Heart left ventricle (tissue), 16 donors: ENCODE results near the gene PTK6. TPM values are rescaled to one million over a fixed set of nuclear protein-coding genes. Genes with fewer than 3 reads are reported as not detected.

ENCODE experiments used
- ATAC-seq, 4 donors: fragments of 200-7000 bp; cut with Tn5 transposase; one replicate each; pipeline ENCODE4 v1.9.1; 2020 to 2022; ENCODE audit warnings: moderate library complexity in 4 of 4, mild to moderate bottlenecking in 3 of 4, moderate number of reproducible peaks in 1 of 4
- DNase-seq, 5 donors: peaks; one replicate each; pipeline ENCODE4 v3.0.0-alpha.2; 2020
- H3K27ac ChIP-seq, 12 donors: fragments of 200-600 bp; sonication (generic) in 4 of 12; one replicate each; pipeline versions ENCODE4 v1.5.0 to v1.8.0; 2016 to 2022; ENCODE audit warnings: mild to moderate bottlenecking in 2 of 12
- H3K27me3 ChIP-seq, 9 donors: fragments of 200-600 bp; sonication (generic) in 2 of 9; one replicate each; pipeline versions ENCODE4 v1.5.1 to v1.8.0; 2016 to 2022; ENCODE audit warnings: mild to moderate bottlenecking in 3 of 9
- H3K36me3 ChIP-seq, 9 donors: fragments of 200-600 bp; sonication (generic) in 2 of 9; one replicate each; pipeline versions ENCODE4 v1.5.0 to v1.8.0; 2018 to 2022; ENCODE audit warnings: mild to moderate bottlenecking in 2 of 9
- H3K4me1 ChIP-seq, 12 donors: fragments of 200-600 bp; sonication (generic) in 4 of 12; one replicate each; pipeline versions ENCODE4 v1.5.0 to v1.8.0; 2016 to 2022; ENCODE audit warnings: mild to moderate bottlenecking in 3 of 12
- H3K4me3 ChIP-seq, 12 donors: fragments of 200-600 bp; sonication (generic) in 4 of 12; one replicate each; pipeline versions ENCODE4 v1.5.0 to v1.8.0; 2017 to 2022; ENCODE audit warnings: mild to moderate bottlenecking in 9 of 12, moderate library complexity in 4 of 12
- H3K9me3 ChIP-seq, 12 donors: fragments of 200-600 bp; sonication (generic) in 4 of 12; one replicate each; pipeline versions ENCODE4 v1.5.0 to v1.8.0; 2016 to 2022; ENCODE audit warnings: mild to moderate bottlenecking in 1 of 12
- POLR2A ChIP-seq, 2 donors: fragments of 450-650 bp; IDR thresholded peaks; one replicate each; pipeline ENCODE4 v1.6.1; 2017; ENCODE audit warnings: antibody characterized with exemption in 2 of 2, mild to moderate bottlenecking in 2 of 2, moderate library complexity in 2 of 2
- WGBS, 4 donors: extraction: QIAGEN DNeasy Blood & Tissue Kit in 2 of 4; methylation state at CpG; one replicate each; pipeline versions ENCODE4 v1.1.5 to v1.1.7; 2013 to 2018; 5-methylcytosine and 5-hydroxymethylcytosine counted together
- intact Hi-C, 10 donors: fragments of 100-400 bp; cut with DNase I; formaldehyde crosslinking; loops; one replicate each; pipeline versions ENCODE4 v1.11.1 to v1.14.2; 2022
- polyA plus RNA-seq, 2 donors: library from polyadenylated mRNA; stranded (reverse); fragments of 200-250 nt; gene quantifications; one replicate each; pipeline ENCODE4 v1.2.3, GENCODE V29; 2013
- total RNA-seq, 9 donors: library from RNA; depleted of rRNA in 2 of 9; stranded (reverse); fragments of >200 nt in 2 of 9; fragmentation: NEBNext Ultra II Directional in 3 of 9; extraction: Animal tissue kit (Norgen Biotek cat#: 25700) in 3 of 9; gene quantifications; one replicate each; pipeline versions ENCODE4 v1.1.0 to v1.2.4, GENCODE V29; 2016 to 2023
- TF ChIP-seq, protein P1 (sequence below), 12 donors: fragments of 200-600 bp; sonication (generic) in 4 of 12; IDR thresholded peaks; one replicate each; pipeline versions ENCODE4 v1.5.0 to v1.8.0; 2018 to 2022; ENCODE audit warnings: antibody characterized with exemption in 12 of 12, mild to moderate bottlenecking in 5 of 12
- donor health status: ischemic (EF 13 %, LVEDD 7.1; RV severe dilation, severe dysfunction).
- donor health status: healthy with polysubstance abuse.
- donor health status: DM: no; HTN: yes; CAD: no.
- donor health status: DM: no; HTN: no; CAD: no.
- donor health status: ischemic (EF 25% LVEDD 6.9; RV normal size, moderate dysfunction).
- donor health status: ischemic (EF 25% LVEDD 5.7; RV mildly dilated, moderate dysfunction).
- donor health status: healthy.
- donor health status: DM: yes; HTN: yes; CAD: no.
- donor health status: ischemic (EF 35%, LVEDD 5.7; RV mildly dilated, moderate dysfunction).
- donor health status: nonischemic (EF 11% LVEDD 7.7; RV severe dilation, severe dysfunction).
- donor health status: DM: yes; HTN: yes; CAD: no.
- donor health status: PGD.
- donor health status: ischemic (EF 29% LVEDD 5.4; RV normal size, mild dysfunction).
- donor health status: nonischemic (EF 23%, LVEDD 6.1; RV moderate dilation, normal function).

PTK6 gene
- total and polyA plus RNA-seq, 11 donors = 0.04 to 0.29 (median 0.12) TPM; not detected in 7

DNA sequence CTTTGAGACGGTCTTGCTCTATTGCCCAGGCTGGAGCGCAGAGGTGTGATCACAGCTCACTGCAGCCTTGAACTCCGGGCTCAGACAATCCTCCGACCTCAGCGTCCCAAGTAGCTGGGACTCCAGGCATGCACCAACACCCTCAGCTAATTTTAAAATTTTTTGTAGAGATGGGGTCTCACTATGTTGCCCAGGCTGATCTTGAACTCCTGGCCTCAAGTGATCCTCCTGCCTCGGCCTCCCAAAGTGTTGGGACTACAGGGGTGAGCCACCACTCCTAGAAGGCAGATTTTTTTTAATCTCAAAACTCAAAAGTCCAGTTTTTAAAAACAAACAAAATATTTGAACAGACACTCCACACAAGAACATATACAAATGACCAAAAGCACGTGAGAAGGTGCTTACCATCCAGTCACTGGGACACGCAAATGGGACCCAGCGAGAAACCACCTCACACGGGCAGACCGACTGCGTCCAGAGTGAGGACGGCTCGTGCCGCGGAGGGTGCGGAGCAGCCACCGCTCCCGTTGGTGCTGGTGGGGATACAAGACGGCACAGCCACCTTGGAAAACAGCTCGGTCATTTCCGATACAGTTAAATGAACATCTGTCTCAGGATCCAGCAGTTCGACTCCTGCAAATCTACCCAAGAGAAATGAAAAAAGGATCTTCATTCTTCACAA lies 45.3 kb upstream of the PTK6 start:
- DNase-seq = peak in 2 of 5 donors; percentile 11 to 37
- Histone ChIP-seq H3K4me1 (peaks cover 0 to 3% (median 0%) of the 10 kb centered on the region in 12 donors), H3K4me3 (peak overlapping the region in 1 of 12 donors; percentile 28), H3K27ac (peak overlapping the region in 1 of 12 donors; percentile 9), H3K27me3 (peaks cover 0 to 8% (median 0%) of the 10 kb centered on the region in 9 donors), H3K9me3 (no peaks in the 10 kb centered on the region), H3K36me3 (peaks cover 0 to 6% (median 0%) of the 10 kb centered on the region in 9 donors)
- TF ChIP-seq POLR2A (IDR thresholded peaks at IDR 0.05) = no peak
- TF ChIP-seq, protein P1, sequence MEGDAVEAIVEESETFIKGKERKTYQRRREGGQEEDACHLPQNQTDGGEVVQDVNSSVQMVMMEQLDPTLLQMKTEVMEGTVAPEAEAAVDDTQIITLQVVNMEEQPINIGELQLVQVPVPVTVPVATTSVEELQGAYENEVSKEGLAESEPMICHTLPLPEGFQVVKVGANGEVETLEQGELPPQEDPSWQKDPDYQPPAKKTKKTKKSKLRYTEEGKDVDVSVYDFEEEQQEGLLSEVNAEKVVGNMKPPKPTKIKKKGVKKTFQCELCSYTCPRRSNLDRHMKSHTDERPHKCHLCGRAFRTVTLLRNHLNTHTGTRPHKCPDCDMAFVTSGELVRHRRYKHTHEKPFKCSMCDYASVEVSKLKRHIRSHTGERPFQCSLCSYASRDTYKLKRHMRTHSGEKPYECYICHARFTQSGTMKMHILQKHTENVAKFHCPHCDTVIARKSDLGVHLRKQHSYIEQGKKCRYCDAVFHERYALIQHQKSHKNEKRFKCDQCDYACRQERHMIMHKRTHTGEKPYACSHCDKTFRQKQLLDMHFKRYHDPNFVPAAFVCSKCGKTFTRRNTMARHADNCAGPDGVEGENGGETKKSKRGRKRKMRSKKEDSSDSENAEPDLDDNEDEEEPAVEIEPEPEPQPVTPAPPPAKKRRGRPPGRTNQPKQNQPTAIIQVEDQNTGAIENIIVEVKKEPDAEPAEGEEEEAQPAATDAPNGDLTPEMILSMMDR (IDR thresholded peaks at IDR 0.05) = no peak
- intact Hi-C loops = loop anchor here in 1 of 10 donors (5.0 kb wide), 1 partner anchor 135 kb away; no protein-coding TSS in a partner anchor
- no peak for ATAC-seq
- WGBS, 4 donors = 83 to 90% (median 86%) methylated on average over 23 of the region's 23 CpGs

DNA sequence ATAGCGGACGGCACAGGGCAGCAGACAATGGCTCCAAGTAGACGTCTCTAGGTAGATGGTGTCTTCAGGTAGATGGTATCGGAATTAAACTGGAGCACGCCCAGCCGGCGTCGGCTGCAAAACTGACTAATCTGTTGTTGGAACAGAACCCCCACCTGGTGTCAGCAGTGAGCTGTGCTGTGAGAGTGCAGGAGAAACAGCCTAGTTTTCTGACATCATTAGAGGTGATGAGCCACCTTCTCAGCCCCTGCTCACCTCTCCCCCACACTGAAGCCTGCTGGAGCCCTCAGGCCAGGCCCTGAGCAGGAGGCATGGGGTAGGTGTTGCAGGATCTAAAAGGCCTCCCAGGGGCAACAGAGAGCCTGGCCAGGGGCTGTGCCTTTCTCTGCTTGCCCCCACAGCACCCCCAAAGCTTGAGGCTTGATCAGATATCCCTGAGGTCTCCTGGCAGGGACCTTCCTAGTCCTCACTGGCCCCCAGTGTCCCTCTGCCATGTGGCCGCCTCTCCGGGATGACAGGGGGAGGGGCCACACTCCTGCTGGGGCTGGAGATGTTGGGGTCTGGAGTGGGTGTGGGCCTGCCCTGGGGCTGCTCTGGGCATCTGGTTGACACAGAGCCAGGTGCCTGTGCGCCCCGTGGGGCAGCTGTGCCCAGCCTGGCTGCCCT lies 43.8 kb upstream of the PTK6 start:
- Histone ChIP-seq H3K4me1 (peaks cover 0 to 12% (median 0%) of the 10 kb centered on the region in 12 donors), H3K27me3 (peaks cover 0 to 11% (median 0%) of the 10 kb centered on the region in 9 donors), H3K9me3 (no peaks in the 10 kb centered on the region), H3K4me3 (no peak overlapping the region), H3K27ac (no peak overlapping the region), H3K36me3 (no peaks in the 10 kb centered on the region)
- intact Hi-C loops = loop anchor here in 1 of 10 donors (5.0 kb wide), 1 partner anchor 134 kb away; no protein-coding TSS in a partner anchor
- WGBS, 4 donors = 60 to 64% (median 62%) methylated on average over 8 to 12 of the region's 12 CpGs
- DNase-seq = no peak
- ATAC-seq = no peak
- no peak for TF ChIP-seq POLR2A (IDR thresholded peaks at IDR 0.05)
- TF ChIP-seq, protein P1 (IDR thresholded peaks at IDR 0.05) = peak in 10 of 12 donors; percentile 6 to 39 (median 30)

GRCh38 chr20:63579017-63579694 lies 42.0 kb upstream of the PTK6 start:
- no peak for ATAC-seq
- Histone ChIP-seq H3K27ac (no peak overlapping the region), H3K27me3 (peaks cover 0 to 11% (median 0%) of the 10 kb centered on the region in 9 donors), H3K4me1 (peaks cover 0 to 18% (median 6%) of the 10 kb centered on the region in 12 donors), H3K4me3 (no peak overlapping the region), H3K9me3 (no peaks in the 10 kb centered on the region), H3K36me3 (no peaks in the 10 kb centered on the region)
- intact Hi-C loops = loop anchor here in 3 of 10 donors (5.0 kb wide), 1 partner anchor 42 kb away; the partner anchor contains the start of gene PTK6 (in 3 of the 3)
- DNase-seq = no peak
- no peak for TF ChIP-seq POLR2A (IDR thresholded peaks at IDR 0.05)
- TF ChIP-seq, protein P1 (IDR thresholded peaks at IDR 0.05) = no peak
- 78 to 86% (median 82%) methylated on average over 17 to 19 of the region's 19 CpGs for WGBS, 4 donors
